GM10266 (cell line): ENCODE measurements around the gene PCDH19.

Source experiments
- DNase-seq: peaks from one replicate; pipeline ENCODE4 v3.0.0; 2012; ENCODE audit errors: extremely low spot score
- CTCF ChIP-seq: IDR thresholded peaks from 2 replicates; pipeline ENCODE4 v1.5.1; 2012; ENCODE audit warnings: mild to moderate bottlenecking, low read depth; ENCODE audit not compliant: control insufficient read depth, insufficient read depth; ENCODE audit errors: missing control alignments

PCDH19 gene

DNA sequence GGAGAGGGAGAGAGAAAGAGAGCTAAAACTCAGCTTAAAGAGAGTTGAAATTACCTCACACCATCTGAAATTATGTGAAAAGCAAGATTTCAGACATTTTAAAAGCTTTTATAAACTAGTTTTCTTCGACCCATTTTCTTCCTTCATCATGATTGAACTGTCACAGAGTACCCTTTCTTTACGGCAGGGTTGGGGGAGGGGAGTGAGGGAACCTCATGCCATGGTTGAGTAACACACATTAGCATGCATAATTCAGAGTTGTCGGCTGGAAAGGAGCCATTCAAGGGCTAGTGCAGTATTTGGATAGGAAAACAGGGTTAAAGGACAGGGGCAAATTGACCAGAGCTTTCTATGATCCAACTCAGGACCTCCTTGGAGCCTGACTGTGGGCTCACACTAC is 46.2 kb downstream of the PCDH19 start:
- no peak for DNase-seq
- no peak for TF ChIP-seq CTCF

- DNase-seq = no peak
- no peak for TF ChIP-seq CTCF
These were observed 51.3 kb downstream of the PCDH19 start for GRCh38 chrX:100358766-100359165.

DNA sequence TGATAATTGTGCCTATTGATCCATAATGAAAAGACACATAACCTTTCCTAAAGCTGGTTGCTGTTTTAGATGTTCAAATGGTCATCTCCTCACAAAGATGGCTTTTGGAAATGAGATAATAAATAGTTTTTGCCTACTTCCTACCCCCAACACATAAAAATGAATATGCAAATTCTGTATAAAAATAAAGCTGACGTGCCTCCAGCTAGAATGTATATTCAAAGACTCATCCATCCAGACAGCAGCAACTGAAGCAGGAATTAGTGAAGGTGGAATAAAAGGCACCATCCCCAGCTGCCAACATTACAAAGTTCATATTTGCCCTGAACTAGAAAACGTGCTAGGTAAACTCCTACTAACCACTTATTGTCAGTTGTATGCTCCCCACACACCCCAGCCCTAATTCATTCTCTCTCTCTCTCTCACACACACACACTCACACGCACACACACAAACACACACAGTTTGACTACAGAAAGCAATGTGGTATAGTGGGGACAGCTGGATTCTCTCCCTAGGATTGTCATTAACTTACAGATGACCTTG is 53.6 kb downstream of the PCDH19 start:
- DNase-seq = no peak
- TF ChIP-seq CTCF = no peak

DNA sequence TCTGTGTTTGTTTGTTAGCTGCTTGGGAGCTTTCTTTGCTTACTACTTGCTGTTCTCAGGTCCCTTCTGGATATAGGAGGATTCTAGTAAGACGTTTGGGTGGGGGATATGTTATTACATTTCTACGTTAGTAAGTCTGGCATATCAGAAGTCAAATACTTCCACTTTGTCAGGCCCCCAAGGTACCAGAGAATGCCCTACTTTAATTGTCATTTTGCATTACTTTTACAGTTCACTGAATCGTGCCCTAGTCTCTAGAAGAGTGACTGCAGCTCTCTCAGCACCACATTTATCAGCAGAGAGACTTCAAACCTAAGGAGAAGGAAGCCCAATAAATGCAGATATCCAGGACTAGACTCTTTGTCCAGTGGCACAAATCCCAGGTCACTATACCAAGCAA is 54.4 kb downstream of the PCDH19 start:
- no peak for TF ChIP-seq CTCF
- DNase-seq = no peak

GRCh38 chrX:100353326-100353725 is 56.7 kb downstream of the PCDH19 start:
- TF ChIP-seq CTCF = no peak
- no peak for DNase-seq

DNA sequence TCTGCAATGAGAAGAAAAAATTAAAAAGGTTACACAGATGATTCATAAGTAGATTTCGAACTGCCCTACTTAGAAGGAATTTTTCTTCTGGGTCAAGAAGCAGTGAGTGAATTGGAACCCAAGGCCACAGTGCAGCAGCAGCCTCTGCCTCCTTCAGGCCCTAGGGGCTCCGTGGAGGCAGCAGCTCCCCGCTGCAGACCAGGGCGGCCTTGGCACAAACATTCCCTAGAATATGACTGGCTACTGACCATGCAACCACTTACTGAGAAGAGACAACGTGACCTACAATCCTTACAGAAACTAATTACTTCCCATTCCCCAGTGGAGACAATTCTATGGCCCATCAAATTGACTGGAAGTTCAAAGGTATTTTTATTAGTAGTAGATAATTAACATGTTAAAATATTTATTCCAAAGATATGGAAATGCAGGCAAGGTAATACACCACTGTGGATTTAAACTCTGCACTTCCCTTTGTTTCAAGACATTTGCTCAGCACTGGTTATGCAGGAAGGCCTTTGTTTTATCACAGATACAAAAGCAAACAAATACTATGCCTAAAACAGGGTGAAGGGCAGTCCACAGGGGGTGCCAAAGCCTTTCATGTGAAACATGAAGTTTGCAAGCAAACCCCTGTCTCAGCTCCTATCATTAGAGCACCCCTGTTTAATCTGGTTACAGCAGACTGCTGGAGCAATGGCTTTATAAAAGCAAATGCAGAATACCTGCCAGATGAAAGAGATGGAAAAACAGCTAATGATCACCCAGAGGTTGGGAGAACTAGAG is 59.2 kb downstream of the PCDH19 start:
- no peak for TF ChIP-seq CTCF
- no peak for DNase-seq

DNA sequence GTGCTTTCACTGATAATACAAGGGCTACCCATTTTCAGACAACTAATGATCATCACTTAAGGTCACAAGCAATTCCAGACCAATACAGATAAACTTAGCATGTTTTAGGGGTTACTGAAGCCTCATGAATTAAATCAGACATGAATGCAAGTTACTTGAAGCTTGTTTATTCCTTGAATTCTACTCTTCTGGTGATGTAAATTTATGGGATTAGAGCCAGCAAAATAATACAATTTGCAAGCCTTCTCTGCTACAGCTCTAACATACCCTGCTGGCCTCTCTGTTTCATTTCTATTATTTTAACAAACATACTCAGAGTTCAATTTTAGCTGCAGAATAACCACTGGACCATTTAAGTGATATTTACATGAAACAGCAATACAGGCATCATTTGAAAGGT is 60.7 kb downstream of the PCDH19 start:
- TF ChIP-seq CTCF = no peak
- no peak for DNase-seq
